ENCODE measurements around the gene ZBTB16.
A peak's percentile ranks its signal among the peaks of the same experiment; 100 is the strongest.

ZBTB16 gene

DNA sequence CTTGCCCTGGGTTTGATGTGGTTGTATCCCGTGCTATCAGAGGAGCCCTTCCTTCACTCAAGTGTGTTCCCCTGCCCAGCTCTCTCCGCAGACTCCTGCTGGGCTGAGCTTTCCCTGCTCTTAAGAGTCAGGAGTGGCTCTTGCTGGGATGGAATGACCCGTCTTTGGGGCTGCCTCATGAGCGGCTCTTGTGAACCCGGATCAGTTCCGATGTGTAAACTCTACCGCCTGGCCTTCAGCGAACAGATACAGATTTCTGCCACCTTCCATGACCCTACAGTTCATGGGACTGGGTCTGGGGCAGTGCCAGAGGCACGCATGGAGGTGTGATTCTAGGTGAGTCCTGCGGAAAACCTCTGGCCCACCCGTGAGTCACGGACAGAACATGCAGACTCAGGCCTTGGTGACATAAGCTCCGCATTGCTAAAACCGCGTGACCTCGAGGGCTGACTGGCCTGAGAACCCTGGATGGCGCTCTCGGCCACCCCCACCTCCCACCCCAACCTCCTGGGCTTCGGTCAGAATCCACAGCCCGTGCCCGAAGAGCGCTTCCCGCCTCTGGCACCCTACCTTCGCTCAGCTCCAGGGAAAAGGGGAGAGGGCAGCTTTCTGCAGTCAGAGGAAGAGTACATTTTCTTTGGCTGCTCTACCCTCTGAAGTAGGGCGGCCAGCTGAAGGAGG, 1.3 kb upstream of the ZBTB16 start:
- TF ChIP-seq, protein P1, sequence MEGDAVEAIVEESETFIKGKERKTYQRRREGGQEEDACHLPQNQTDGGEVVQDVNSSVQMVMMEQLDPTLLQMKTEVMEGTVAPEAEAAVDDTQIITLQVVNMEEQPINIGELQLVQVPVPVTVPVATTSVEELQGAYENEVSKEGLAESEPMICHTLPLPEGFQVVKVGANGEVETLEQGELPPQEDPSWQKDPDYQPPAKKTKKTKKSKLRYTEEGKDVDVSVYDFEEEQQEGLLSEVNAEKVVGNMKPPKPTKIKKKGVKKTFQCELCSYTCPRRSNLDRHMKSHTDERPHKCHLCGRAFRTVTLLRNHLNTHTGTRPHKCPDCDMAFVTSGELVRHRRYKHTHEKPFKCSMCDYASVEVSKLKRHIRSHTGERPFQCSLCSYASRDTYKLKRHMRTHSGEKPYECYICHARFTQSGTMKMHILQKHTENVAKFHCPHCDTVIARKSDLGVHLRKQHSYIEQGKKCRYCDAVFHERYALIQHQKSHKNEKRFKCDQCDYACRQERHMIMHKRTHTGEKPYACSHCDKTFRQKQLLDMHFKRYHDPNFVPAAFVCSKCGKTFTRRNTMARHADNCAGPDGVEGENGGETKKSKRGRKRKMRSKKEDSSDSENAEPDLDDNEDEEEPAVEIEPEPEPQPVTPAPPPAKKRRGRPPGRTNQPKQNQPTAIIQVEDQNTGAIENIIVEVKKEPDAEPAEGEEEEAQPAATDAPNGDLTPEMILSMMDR (IDR thresholded peaks at IDR 0.05; ENCODE audit: poor library complexity, severe bottlenecking): no peak
- H3K4me3 ChIP-seq (ENCODE audit: severe bottlenecking): no peak overlapping the region
- H3K4me1 ChIP-seq (ENCODE audit: insufficient read depth, poor library complexity, severe bottlenecking): peaks cover 3% of the 10 kb centered on the region
- H3K27ac ChIP-seq (ENCODE audit: poor library complexity, severe bottlenecking): no peak overlapping the region
- DNase-seq (ENCODE audit: low spot score) (no peak), ATAC-seq (ENCODE audit: low read depth) (no peak)
- peaks cover 16% of the 10 kb centered on the region for H3K27me3 ChIP-seq (ENCODE audit: insufficient read depth, poor library complexity, severe bottlenecking)
- H3K36me3 ChIP-seq (ENCODE audit: low read depth): peaks cover 17% of the 10 kb centered on the region
- H3K9me3 ChIP-seq (ENCODE audit: severe bottlenecking): no peaks in the 10 kb centered on the region

GRCh38 chr11:114058871-114059277, 637 bp upstream of the ZBTB16 start:
- Histone ChIP-seq H3K9me3 (ENCODE audit: severe bottlenecking) (no peaks in the 10 kb centered on the region), H3K4me1 (ENCODE audit: insufficient read depth, poor library complexity, severe bottlenecking) (peaks cover 3% of the 10 kb centered on the region), H3K27ac (ENCODE audit: poor library complexity, severe bottlenecking) (peak overlapping the region; percentile 49), H3K27me3 (ENCODE audit: insufficient read depth, poor library complexity, severe bottlenecking) (peaks cover 16% of the 10 kb centered on the region), H3K36me3 (ENCODE audit: low read depth) (peaks cover 24% of the 10 kb centered on the region), H3K4me3 (ENCODE audit: severe bottlenecking) (peak overlapping the region; percentile 68)
- TF ChIP-seq, protein P1 (IDR thresholded peaks at IDR 0.05; ENCODE audit: poor library complexity, severe bottlenecking): no peak
- peak; percentile 1; the same call in 1 of the 3 replicates for ATAC-seq (ENCODE audit: low read depth)
- DNase-seq (ENCODE audit: low spot score): no peak

DNA sequence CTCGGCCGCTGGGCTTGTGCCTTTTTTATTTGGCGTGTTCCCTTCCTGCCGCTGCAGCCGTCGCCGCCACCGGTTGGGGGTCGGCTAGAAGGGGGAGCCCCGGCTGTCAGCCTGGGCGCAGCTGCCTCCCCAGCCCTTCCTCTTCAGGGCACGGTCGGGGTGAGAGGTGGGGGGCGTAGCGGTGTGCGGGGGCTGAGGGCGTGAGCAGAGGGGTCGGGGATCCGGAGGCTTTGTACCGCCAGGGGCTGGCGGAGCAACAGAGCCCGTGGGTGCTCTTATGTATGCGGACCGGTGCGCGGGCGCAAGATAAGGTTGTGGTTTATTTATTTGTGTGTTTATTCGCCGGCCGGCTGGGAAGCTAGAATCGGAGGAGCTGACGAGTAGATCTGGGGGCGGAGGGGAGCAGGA, 477 bp downstream of the ZBTB16 start:
- peaks cover 3% of the 10 kb centered on the region for H3K4me1 ChIP-seq (ENCODE audit: insufficient read depth, poor library complexity, severe bottlenecking)
- peaks cover 16% of the 10 kb centered on the region for H3K27me3 ChIP-seq (ENCODE audit: insufficient read depth, poor library complexity, severe bottlenecking)
- no peaks in the 10 kb centered on the region for H3K9me3 ChIP-seq (ENCODE audit: severe bottlenecking)
- peaks cover 35% of the 10 kb centered on the region for H3K36me3 ChIP-seq (ENCODE audit: low read depth)
- ATAC-seq (ENCODE audit: low read depth) (peak; percentile 11; the same call in 2 of the 3 replicates), DNase-seq (ENCODE audit: low spot score) (no peak)
- TF ChIP-seq, protein P1 (IDR thresholded peaks at IDR 0.05; ENCODE audit: poor library complexity, severe bottlenecking): no peak
- peak overlapping the region; percentile 49 for H3K27ac ChIP-seq (ENCODE audit: poor library complexity, severe bottlenecking)
- H3K4me3 ChIP-seq (ENCODE audit: severe bottlenecking): peak overlapping the region; percentile 68

GRCh38 chr11:114060392-114061047, 1.0 kb downstream of the ZBTB16 start:
- H3K4me3 ChIP-seq (ENCODE audit: severe bottlenecking): peak overlapping the region; percentile 68
- H3K27me3 ChIP-seq (ENCODE audit: insufficient read depth, poor library complexity, severe bottlenecking): peaks cover 16% of the 10 kb centered on the region
- no peaks in the 10 kb centered on the region for H3K9me3 ChIP-seq (ENCODE audit: severe bottlenecking)
- H3K27ac ChIP-seq (ENCODE audit: poor library complexity, severe bottlenecking): peak overlapping the region; percentile 49
- TF ChIP-seq, protein P1 (IDR thresholded peaks at IDR 0.05; ENCODE audit: poor library complexity, severe bottlenecking): no peak
- no peak for DNase-seq (ENCODE audit: low spot score)
- peaks cover 3% of the 10 kb centered on the region for H3K4me1 ChIP-seq (ENCODE audit: insufficient read depth, poor library complexity, severe bottlenecking)
- ATAC-seq (ENCODE audit: low read depth): peak; percentile 32
- peaks cover 41% of the 10 kb centered on the region for H3K36me3 ChIP-seq (ENCODE audit: low read depth)
